Smooth muscle cell (in vitro differentiated cells): ENCODE results near the gene LDB3. TPM values are rescaled to one million over a fixed set of nuclear protein-coding genes. Genes with fewer than 3 reads are reported as not detected.

Experiments
- DNase-seq: peaks from one replicate; lab custom pipeline; 2025; ENCODE audit not compliant: unreplicated experiment; lab: John Stamatoyannopoulos, UW
- H2AFZ ChIP-seq: fragments of 200-600 bp; sonication (generic); 2 replicates; pipeline ENCODE4 v1.6.0; 2016; ENCODE audit warnings: antibody characterized with exemption, low read depth, mild to moderate bottlenecking
- H3F3A ChIP-seq: fragments of 200-600 bp; sonication (generic); 2 replicates; pipeline ENCODE4 v1.6.0; 2017; ENCODE audit warnings: antibody characterized with exemption, low read depth
- H3K27ac ChIP-seq: fragments of 200-600 bp; sonication (generic); 2 replicates; pipeline ENCODE4 v1.5.1; 2016; ENCODE audit warnings: low read depth, mild to moderate bottlenecking
- H3K27me3 ChIP-seq: fragments of 200-600 bp; sonication (generic); 2 replicates; pipeline ENCODE4 v1.6.1; 2016; ENCODE audit warnings: low read depth, mild to moderate bottlenecking
- H3K36me3 ChIP-seq: fragments of 200-600 bp; sonication (generic); 2 replicates; pipeline ENCODE4 v1.5.1; 2016; ENCODE audit warnings: low read depth
- H3K4me1 ChIP-seq: fragments of 200-600 bp; sonication (generic); 2 replicates; pipeline ENCODE4 v1.5.1; 2016; ENCODE audit warnings: low read depth
- H3K4me2 ChIP-seq: fragments of 200-600 bp; sonication (generic); 2 replicates; pipeline ENCODE4 v1.6.0; 2016; ENCODE audit warnings: mild to moderate bottlenecking
- H3K4me3 ChIP-seq: fragments of 200-600 bp; sonication (generic); 2 replicates; pipeline ENCODE4 v1.5.1; 2016; ENCODE audit warnings: mild to moderate bottlenecking
- H3K79me2 ChIP-seq: fragments of 200-600 bp; sonication (generic); 2 replicates; pipeline ENCODE4 v1.6.0; 2016; ENCODE audit warnings: low read depth, mild to moderate bottlenecking
- H3K9ac ChIP-seq: fragments of 200-600 bp; sonication (generic); 2 replicates; pipeline ENCODE4 v1.6.0; 2016; ENCODE audit warnings: low read depth
- H3K9me3 ChIP-seq: fragments of 200-600 bp; sonication (generic); replicated peaks from 2 replicates; pipeline ENCODE4 v1.5.1; 2016; ENCODE audit warnings: low read depth
- H4K20me1 ChIP-seq: fragments of 200-600 bp; sonication (generic); 2 replicates; pipeline ENCODE4 v1.6.0; 2016; ENCODE audit warnings: low read depth
- CTCF ChIP-seq: fragments of 200-600 bp; sonication (generic); IDR thresholded peaks from 2 replicates; pipeline ENCODE4 v1.5.1; 2017; ENCODE audit warnings: borderline replicate concordance, mild to moderate bottlenecking, antibody characterized with exemption; ENCODE audit not compliant: insufficient read depth, poor library complexity, severe bottlenecking
- WGBS: methylation state at CpG from one replicate; pipeline ENCODE4 v1.1.7; 2016; ENCODE audit warnings: low lambda C conversion rate; 5-methylcytosine and 5-hydroxymethylcytosine counted together
- polyA plus RNA-seq: library from polyadenylated mRNA; unstranded; fragments of >200 nt; fragmentation: Nextera tagmentation; extraction: Ambion mirVana; gene quantifications from 2 replicates; pipeline ENCODE4 v1.2.1, GENCODE V29; 2016
- total RNA-seq: library from RNA; depleted of rRNA; stranded (reverse); fragments of >200 nt; gene quantifications from 2 replicates; pipeline ENCODE4 v1.2.3, GENCODE V29; 2014

Gene LDB3
- total and polyA plus RNA-seq, 2 experiments from 2014 or later, result 0.31 to 0.61 TPM

DNA sequence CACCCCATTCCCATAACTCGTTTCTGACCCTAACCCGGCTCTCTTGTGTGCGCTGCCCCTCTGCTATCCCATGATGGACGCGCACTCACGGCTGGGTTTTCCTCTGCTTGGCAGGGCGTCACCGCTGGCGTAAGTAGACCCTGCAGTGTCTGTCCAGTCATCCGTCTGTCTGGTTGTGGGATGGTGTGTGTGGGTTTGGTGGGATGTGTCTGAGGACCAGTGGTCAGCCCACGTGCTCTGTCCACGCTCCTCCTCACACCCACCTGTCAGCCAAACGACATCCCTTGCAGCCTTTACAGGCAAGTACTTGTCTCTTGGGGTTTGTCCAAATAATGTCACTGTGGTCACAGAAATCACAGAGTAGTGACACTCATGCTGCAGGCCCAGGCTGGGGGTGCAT, 20.8 kb downstream of the LDB3 start:
- Histone ChIP-seq H2AFZ (no peak overlapping the region), H3K36me3 (no peaks in the 10 kb centered on the region), H3K79me2 (no peaks in the 10 kb centered on the region), H3K4me2 (no peak overlapping the region), H3K27me3 (no peaks in the 10 kb centered on the region), H3F3A (no peaks in the 10 kb centered on the region), H3K4me3 (no peak overlapping the region), H3K27ac (no peak overlapping the region), H3K4me1 (peaks cover 22% of the 10 kb centered on the region), H4K20me1 (no peaks in the 10 kb centered on the region), H3K9me3 (no peaks in the 10 kb centered on the region), H3K9ac (no peak overlapping the region)
- TF ChIP-seq CTCF, result no peak
- no peak for DNase-seq
- 93% methylated on average over 13 of the region's 13 CpGs for WGBS

GRCh38 chr10:86690231-86690630, 21.9 kb downstream of the LDB3 start:
- TF ChIP-seq CTCF, result no peak
- H3K4me1 ChIP-seq, result peaks cover 12% of the 10 kb centered on the region
- H3K27me3 ChIP-seq, result no peaks in the 10 kb centered on the region
- no peaks in the 10 kb centered on the region for H3K36me3 ChIP-seq
- no peak for DNase-seq
- no peaks in the 10 kb centered on the region for H4K20me1 ChIP-seq
- H3K9me3 ChIP-seq, result no peaks in the 10 kb centered on the region
- H3K27ac ChIP-seq, result no peak overlapping the region
- H2AFZ ChIP-seq, result no peak overlapping the region
- WGBS, result 97% methylated on average over 5 of the region's 5 CpGs
- no peak overlapping the region for H3K4me2 ChIP-seq
- H3K79me2 ChIP-seq, result no peaks in the 10 kb centered on the region
- no peaks in the 10 kb centered on the region for H3F3A ChIP-seq
- no peak overlapping the region for H3K4me3 ChIP-seq
- H3K9ac ChIP-seq, result no peak overlapping the region

DNA sequence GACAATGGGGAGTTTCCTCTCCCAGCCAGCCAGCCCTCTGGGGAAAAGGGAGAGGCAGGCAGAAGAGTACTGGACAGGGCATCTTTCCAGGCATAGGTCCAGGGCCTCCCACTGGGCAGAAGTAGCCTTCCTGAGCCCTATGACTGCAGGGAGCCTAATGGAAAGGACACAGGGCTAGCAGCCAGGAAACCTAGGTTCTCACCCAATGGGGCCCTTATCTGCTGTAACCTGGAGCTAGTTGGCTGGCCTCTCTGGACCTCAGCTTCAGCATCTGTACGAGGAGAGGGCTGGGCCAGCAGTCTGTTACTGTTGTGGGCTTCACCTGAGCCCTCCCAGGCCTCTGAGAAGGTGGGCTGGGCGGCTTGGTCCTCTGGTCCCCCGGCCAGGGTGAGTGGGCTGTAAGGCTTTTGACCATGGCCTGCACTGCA, 22.4 kb downstream of the LDB3 start:
- H3K4me1 ChIP-seq, result peaks cover 9% of the 10 kb centered on the region

More for the DNA sequence above, 22.4 kb downstream of the LDB3 start:
- no peaks in the 10 kb centered on the region for H3F3A ChIP-seq
- H3K9me3 ChIP-seq, result no peaks in the 10 kb centered on the region
- H3K36me3 ChIP-seq, result no peaks in the 10 kb centered on the region
- no peak overlapping the region for H2AFZ ChIP-seq
- H3K27ac ChIP-seq, result no peak overlapping the region
- no peaks in the 10 kb centered on the region for H3K27me3 ChIP-seq
- H3K9ac ChIP-seq, result no peak overlapping the region
- no peak for TF ChIP-seq CTCF
- no peaks in the 10 kb centered on the region for H3K79me2 ChIP-seq
- H3K4me2 ChIP-seq, result no peak overlapping the region
- DNase-seq, result no peak
- H4K20me1 ChIP-seq, result no peaks in the 10 kb centered on the region
- no peak overlapping the region for H3K4me3 ChIP-seq
- WGBS, result 88% methylated on average over 3 of the region's 3 CpGs
